RWPE2 (cell line): ENCODE measurements around the gene ANKS3.

Experiments
- ATAC-seq: fragments of 200-7000 bp; cut with Tn5 transposase; 3 replicates; pipeline ENCODE4 v1.9.1; 2021; ENCODE audit warnings: low read depth
- DNase-seq: peaks from one replicate; pipeline ENCODE4 v3.0.0-alpha.2; 2020; ENCODE audit warnings: low spot score
- H3K27ac ChIP-seq: fragments of 450-650 bp; 2 replicates; pipeline ENCODE4 v1.5.1; 2017; ENCODE audit warnings: mild to moderate bottlenecking; ENCODE audit not compliant: poor library complexity, severe bottlenecking
- H3K27me3 ChIP-seq: fragments of 250-450 bp; sonication (Bioruptor Pico); 2 replicates; pipeline ENCODE4 v1.5.1; 2021; ENCODE audit warnings: mild to moderate bottlenecking, moderate library complexity; ENCODE audit not compliant: insufficient read depth, poor library complexity, severe bottlenecking
- H3K36me3 ChIP-seq: fragments of 250-450 bp; sonication (Bioruptor Pico); 2 replicates; pipeline ENCODE4 v1.5.1; 2020; ENCODE audit warnings: low read depth, mild to moderate bottlenecking, moderate library complexity
- H3K4me1 ChIP-seq: fragments of 250-450 bp; sonication (Bioruptor Pico); 2 replicates; pipeline ENCODE4 v1.5.1; 2021; ENCODE audit warnings: mild to moderate bottlenecking, moderate library complexity; ENCODE audit not compliant: insufficient read depth, poor library complexity, severe bottlenecking
- H3K4me3 ChIP-seq: fragments of 250-450 bp; sonication (Bioruptor Pico); 2 replicates; pipeline ENCODE4 v1.5.1; 2021; ENCODE audit warnings: mild to moderate bottlenecking, moderate library complexity; ENCODE audit not compliant: severe bottlenecking
- H3K9me3 ChIP-seq: fragments of 250-450 bp; sonication (Bioruptor Pico); 2 replicates; pipeline ENCODE4 v1.5.1; 2021; ENCODE audit warnings: mild to moderate bottlenecking, moderate library complexity; ENCODE audit not compliant: severe bottlenecking
- TF ChIP-seq, protein P1 (sequence below): fragments of 450-650 bp; IDR thresholded peaks from one replicate; pipeline ENCODE4 v1.5.1; 2017; ENCODE audit warnings: mild to moderate bottlenecking, moderate library complexity; ENCODE audit not compliant: poor library complexity, severe bottlenecking

ANKS3 gene

DNA sequence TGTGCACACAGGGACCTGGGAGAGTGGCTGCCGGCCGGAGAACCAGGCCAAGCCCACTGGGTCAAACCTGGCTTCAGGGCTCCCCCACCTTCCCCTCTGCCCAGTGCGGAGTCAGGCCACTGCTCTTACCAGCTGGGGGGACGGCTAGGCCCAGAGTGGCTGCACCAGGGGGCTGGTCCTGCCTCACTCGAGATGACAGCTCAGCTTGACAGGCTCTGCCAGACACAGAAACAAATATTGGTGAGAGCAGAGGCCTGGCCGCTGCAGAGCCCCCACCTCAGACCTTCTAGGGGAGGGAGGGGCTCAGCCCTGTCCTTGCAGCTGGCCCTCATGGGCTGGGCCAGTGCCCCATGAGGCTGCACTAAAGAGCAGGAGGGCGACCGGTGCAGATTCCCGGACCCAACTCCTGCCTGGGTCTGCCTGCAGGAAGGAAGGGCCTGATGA is 36.2 kb downstream of the ANKS3 start:
- Histone ChIP-seq H3K4me1 (no peaks in the 10 kb centered on the region), H3K27ac (no peak overlapping the region), H3K27me3 (no peaks in the 10 kb centered on the region), H3K36me3 (peaks cover 46% of the 10 kb centered on the region), H3K9me3 (no peaks in the 10 kb centered on the region), H3K4me3 (no peak overlapping the region)
- ATAC-seq (no peak), DNase-seq (peak; percentile 64)
- TF ChIP-seq, protein P1, sequence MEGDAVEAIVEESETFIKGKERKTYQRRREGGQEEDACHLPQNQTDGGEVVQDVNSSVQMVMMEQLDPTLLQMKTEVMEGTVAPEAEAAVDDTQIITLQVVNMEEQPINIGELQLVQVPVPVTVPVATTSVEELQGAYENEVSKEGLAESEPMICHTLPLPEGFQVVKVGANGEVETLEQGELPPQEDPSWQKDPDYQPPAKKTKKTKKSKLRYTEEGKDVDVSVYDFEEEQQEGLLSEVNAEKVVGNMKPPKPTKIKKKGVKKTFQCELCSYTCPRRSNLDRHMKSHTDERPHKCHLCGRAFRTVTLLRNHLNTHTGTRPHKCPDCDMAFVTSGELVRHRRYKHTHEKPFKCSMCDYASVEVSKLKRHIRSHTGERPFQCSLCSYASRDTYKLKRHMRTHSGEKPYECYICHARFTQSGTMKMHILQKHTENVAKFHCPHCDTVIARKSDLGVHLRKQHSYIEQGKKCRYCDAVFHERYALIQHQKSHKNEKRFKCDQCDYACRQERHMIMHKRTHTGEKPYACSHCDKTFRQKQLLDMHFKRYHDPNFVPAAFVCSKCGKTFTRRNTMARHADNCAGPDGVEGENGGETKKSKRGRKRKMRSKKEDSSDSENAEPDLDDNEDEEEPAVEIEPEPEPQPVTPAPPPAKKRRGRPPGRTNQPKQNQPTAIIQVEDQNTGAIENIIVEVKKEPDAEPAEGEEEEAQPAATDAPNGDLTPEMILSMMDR, result no peak

DNA sequence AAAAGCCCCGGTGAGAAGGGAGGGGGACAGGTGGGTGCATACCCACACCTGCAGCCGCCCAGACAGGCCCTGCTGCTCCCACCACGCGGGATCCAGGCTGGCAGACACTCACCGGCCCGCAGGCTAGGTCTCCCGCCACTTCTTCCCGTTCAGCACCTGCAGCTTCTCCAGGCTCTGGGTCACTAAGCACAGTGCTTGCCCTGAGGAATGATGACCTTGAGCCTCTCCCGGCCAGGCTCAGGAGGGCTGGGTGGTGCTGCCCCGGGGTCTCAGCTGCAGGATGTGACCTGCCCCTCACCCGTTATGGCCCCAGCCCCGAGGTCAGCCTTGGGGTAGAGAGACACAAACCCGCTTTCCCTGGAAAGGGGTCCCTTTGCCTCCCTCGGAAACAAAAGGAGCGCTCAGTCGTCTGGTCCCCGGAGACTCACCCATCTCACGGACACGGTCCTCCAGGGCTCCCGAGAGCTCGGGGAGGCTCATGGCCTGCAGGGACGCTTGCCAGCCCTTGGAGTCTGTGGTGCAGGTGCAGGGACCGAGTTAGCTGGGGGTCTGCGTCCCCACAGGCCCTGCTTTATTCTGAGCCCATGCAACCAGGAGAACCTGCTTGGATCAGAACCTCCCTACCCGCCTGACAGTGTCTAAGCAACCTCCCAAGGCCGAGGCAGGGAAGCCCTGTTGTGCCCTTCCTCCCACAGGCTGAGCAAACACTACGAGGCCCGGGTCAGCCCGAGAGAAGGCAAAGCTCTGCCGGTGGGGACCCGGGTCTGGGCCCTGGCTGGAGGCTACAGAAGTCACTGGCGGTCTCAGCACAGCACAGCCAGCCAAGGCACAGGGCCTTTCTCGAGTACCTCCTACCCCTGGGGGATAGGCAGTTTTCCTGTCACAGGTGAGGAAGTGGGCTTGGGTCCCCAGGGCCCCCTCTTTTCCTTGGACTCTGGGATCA is 36.9 kb downstream of the ANKS3 start:
- H3K27ac ChIP-seq, result no peak overlapping the region
- no peak for ATAC-seq
- H3K27me3 ChIP-seq, result no peaks in the 10 kb centered on the region
- H3K4me1 ChIP-seq, result no peaks in the 10 kb centered on the region
- peaks cover 39% of the 10 kb centered on the region for H3K36me3 ChIP-seq
- TF ChIP-seq, protein P1, result no peak
- H3K9me3 ChIP-seq, result no peaks in the 10 kb centered on the region
- H3K4me3 ChIP-seq, result no peak overlapping the region
- DNase-seq, result peak; percentile 56

DNA sequence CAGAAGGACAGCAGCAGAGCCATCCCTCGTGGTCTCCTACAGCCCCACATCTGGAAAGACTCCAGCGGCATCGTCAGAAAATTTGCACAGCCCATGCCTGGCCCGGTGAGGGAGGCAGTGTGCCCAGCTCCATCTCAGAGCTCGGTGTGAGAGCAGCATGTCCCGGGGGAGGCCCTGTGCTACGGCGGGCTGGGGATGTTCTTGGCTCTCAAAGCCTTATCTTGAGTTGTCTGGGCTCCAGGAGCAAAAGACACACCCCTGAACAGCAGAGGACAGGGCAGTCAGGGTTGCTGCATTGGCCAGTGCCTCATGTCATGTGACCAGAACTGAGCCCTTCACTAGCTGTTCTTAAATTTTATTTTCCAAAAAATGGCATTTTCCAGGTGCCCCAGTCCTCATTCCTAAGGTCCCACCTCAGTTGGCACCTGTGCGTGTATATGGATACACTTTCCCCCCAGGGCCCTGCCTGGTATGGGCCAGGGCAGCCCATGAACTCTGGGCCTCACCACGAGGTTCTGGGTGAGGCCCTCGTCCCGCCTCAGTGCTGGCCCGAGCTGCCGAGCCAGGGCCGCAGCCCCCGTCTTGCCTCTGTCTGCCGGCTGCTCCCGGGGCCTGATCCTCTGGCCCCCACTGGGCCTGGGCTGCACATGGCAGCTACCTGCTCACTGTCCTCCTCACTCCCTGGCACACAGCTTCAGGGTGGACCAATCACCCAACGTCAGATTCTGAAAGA is 37.7 kb downstream of the ANKS3 start:
- Histone ChIP-seq H3K27ac (no peak overlapping the region), H3K4me1 (no peaks in the 10 kb centered on the region), H3K9me3 (no peaks in the 10 kb centered on the region), H3K4me3 (no peak overlapping the region), H3K36me3 (peaks cover 33% of the 10 kb centered on the region), H3K27me3 (no peaks in the 10 kb centered on the region)
- ATAC-seq, result no peak
- TF ChIP-seq, protein P1, result no peak
- DNase-seq, result no peak

DNA sequence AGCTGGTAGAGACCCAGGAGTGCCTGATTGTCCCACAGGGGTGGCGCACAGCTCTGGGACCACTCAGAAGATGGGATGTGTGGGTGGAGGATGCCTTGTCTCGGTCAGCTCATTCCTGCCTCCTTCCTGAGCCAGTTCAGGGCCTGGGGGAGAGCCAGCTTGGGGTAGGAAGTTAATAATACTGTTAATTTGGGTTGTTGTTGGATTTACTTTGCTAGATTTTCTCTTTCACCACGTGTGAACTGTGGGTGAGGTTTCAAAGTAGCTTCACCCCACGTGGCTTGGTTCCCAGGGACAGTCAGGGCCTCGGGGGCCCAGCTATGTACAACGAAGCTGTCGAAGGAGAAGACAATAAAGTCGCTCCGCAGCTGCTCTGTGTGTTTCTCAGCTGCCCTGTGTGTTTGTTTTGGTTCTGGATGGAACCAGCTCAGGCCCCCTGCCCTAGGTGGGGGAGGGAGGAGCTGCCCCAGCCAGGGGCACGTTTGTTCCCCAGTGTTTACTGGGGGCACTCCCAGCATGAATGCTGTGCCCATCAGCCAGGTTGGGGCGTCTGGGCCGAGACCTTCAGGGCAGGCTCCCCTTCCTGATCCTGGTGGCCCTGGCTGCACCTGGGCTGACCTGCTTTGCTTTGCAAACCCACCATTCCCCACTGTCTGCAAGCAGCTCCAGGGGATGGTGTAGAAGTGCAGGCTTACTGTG is 38.4 kb downstream of the ANKS3 start:
- Histone ChIP-seq H3K9me3 (no peaks in the 10 kb centered on the region), H3K36me3 (peaks cover 25% of the 10 kb centered on the region), H3K27me3 (no peaks in the 10 kb centered on the region), H3K27ac (no peak overlapping the region), H3K4me1 (no peaks in the 10 kb centered on the region), H3K4me3 (no peak overlapping the region)
- no peak for ATAC-seq
- TF ChIP-seq, protein P1, result no peak
- DNase-seq, result peak; percentile 45
